ENCODE data around the gene WDR55.

DNA sequence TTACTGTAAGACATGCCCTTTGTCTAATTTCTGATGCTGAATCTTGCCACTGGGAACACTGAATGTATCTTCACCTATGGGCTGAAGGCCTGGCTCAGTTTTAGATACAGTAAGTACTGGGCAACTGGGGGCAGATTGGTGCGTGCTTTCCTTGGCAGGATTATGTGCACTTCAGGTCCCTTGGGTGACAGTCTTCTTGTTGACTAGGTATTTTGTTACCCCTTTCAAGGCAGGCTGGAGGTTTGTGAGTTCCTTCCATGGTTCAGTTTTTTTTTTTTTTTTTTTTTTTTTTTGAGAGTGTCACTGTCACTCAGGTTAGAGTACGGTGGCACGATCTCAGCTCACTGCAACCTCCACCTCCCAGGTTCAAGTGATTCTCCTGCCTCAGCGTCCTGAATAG lies 43.1 kb downstream of the WDR55 start:
- TF ChIP-seq, protein P1, sequence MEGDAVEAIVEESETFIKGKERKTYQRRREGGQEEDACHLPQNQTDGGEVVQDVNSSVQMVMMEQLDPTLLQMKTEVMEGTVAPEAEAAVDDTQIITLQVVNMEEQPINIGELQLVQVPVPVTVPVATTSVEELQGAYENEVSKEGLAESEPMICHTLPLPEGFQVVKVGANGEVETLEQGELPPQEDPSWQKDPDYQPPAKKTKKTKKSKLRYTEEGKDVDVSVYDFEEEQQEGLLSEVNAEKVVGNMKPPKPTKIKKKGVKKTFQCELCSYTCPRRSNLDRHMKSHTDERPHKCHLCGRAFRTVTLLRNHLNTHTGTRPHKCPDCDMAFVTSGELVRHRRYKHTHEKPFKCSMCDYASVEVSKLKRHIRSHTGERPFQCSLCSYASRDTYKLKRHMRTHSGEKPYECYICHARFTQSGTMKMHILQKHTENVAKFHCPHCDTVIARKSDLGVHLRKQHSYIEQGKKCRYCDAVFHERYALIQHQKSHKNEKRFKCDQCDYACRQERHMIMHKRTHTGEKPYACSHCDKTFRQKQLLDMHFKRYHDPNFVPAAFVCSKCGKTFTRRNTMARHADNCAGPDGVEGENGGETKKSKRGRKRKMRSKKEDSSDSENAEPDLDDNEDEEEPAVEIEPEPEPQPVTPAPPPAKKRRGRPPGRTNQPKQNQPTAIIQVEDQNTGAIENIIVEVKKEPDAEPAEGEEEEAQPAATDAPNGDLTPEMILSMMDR (IDR thresholded peaks at IDR 0.05), result no peak
- no peak for TF ChIP-seq POLR2A (IDR thresholded peaks at IDR 0.05)

All from tibial nerve (tissue), 3 donors.